ENCODE measurements around the gene ZNF583. TPM values are rescaled to one million over a fixed set of nuclear protein-coding genes. Genes with fewer than 3 reads are reported as not detected.

The ZNF583 gene
- total and polyA plus RNA-seq, 2 of the 8 experiments (the other 6 are each of a cell fraction or from before 2014, with no cell fraction given), result 0.48 to 2.8 TPM

DNA sequence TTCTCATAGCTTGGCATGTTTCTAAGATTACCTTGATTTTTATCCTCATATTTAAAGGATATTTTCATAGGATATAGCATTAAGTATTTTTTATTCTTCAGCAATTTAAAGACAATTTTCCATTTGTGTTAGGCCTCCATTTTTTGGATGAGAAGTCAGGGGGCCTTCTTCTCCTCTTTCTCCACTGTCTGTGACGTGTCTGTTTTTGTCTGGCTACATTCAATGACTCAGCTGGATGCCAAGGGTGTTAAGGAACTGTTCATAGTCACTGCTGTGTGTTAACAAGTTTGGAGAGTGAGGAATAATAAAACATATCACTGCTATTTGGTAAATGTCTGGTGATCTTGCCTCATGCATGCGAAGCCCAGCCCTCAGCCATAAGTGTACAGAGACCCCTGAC is 47.2 kb upstream of the ZNF583 start (continued):
- TF ChIP-seq POU5F1 (IDR thresholded peaks at IDR 0.05; ENCODE audit: low read depth, low read length), result no peak

All from H1 (cell line).